Activated gamma-delta T cell (primary cell): ENCODE results near the gene SLC39A3.
A peak's percentile ranks its signal among the peaks of the same experiment; 100 is the strongest.

ENCODE experiments used
- DNase-seq: peaks from one replicate; lab custom pipeline; 2025; lab: John Stamatoyannopoulos, UW
- total RNA-seq, 2 donors: gene quantifications; one replicate each; lab custom pipeline; 2026; lab: John Stamatoyannopoulos, UW

SLC39A3 gene, protein sequence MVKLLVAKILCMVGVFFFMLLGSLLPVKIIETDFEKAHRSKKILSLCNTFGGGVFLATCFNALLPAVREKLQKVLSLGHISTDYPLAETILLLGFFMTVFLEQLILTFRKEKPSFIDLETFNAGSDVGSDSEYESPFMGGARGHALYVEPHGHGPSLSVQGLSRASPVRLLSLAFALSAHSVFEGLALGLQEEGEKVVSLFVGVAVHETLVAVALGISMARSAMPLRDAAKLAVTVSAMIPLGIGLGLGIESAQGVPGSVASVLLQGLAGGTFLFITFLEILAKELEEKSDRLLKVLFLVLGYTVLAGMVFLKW
- 12.6 to 19.8 reads per million in 2 donors for total RNA-seq

- peak; percentile 83 for DNase-seq
These were observed at the start of gene SLC39A3 for GRCh38 chr19:2739602-2740313. Gene SLC39A3, minus strand, starts transcription at chr19:2740017. Its CDS starts 2,760 bp downstream, at chr19:2737257.

- no peak for DNase-seq
These were observed 48.4 kb upstream of the SLC39A3 start for GRCh38 chr19:2788237-2788636.

- no peak for DNase-seq
These were observed 47.3 kb upstream of the SLC39A3 start for GRCh38 chr19:2787115-2787514.

DNA sequence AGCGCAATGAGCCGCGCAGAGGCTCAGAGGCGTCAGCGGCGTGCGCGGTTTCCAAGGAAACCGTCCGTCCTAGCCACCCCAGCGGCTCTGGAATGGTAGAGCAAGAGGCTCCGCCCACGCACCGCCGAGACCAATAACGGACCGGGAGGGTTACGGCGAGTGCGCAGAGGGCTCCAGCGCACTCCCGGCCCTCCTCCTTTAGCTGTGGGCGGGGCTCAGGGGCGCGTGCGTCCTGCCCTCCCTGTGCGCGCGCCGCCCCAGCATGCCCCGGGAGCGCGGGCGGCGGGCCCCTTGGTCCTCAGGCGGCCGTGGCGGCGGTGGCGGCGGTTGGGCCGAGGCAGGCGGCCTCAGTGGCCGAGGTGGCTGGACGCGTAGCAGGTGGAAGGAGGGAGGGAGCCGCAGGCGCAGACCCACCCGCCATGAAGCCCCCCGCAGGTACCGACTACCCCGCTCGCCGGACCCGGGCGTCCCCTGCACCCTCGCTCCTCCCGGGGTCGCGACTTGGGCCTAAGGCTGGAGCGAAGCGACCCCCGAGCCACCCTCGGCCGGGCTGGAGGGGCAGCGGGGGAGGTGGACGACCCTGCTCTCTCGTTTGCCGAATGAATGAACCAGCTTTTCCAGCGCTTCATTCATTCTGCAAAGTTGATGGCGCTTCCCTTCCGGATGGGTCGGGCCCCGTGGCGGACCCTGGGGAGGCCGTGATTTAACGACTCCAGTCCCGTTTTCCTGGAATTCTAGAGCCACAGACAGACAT lies 45.6 kb upstream of the SLC39A3 start, which contains the start of gene THOP1:
Gene THOP1 (plus strand): TSS at position 260 of the 754 bp plus-strand sequence. CDS start 160 bp downstream, at position 420.
- peak; percentile 95 for DNase-seq

DNA sequence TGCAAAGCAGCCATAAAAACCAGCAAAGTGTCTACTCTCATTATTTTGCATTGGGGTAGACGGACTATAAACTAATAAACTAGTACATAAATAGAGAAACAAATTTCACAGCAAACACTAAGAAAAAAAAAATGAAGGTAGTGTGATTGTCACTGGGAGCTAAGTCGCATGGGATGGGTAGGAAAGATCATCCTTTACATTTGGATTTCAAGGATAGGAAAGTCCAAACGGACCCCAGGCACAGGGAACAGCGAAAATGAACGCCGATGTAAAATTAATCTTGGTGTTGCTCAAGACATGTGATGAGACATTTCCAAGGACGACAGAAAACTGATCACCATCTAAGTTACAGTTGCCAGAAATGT lies 43.9 kb upstream of the SLC39A3 start:
- no peak for DNase-seq

DNA sequence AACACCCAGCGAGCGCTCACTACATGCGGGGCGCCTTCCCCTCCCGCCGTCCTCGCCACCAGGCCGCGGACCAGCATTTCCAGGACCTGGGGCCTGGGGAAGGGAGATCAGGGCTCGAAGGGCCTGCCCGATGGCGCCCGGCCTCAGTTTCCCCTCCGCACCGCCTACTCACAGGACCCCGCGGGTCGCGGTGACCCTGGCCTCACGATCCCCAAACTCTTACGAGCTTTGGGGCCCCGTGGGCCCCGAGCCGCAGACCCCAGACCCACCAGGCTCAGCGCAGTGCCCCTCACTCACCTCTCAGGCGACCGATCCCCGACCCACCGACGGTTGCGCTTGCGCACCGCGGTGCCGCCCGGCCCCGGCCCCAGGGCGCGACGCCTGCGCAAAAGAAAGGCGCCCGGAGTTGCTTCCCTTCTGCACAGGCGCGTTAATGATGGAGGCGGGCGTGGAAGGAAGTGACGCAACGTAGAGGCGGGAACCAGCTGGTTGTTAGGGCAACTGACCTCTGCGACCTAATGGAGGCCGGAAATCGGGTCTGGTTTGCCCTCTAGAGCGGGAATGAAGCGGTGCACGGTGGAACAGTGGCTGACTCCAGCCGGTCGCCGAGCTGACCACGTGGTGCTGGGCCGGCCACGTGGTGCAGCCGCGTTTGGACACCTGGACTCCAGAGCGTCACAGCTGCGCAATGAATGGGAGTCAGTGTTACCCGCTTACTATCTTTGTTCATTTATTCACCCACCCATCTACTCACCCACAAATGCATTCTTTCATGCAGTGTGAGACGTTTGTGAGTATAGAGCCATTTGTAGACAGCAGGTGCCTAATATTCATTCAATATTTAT lies 43.3 kb upstream of the SLC39A3 start, which contains the start of gene SGTA:
Gene SGTA (minus strand): TSS at position 338 of the 845 bp plus-strand sequence. CDS start 14,205 bp downstream, outside the sequence.
- peak; percentile 76 for DNase-seq

GRCh38 chr19:2782329-2782935 lies 42.6 kb upstream of the SLC39A3 start:
- DNase-seq, result no peak

DNA sequence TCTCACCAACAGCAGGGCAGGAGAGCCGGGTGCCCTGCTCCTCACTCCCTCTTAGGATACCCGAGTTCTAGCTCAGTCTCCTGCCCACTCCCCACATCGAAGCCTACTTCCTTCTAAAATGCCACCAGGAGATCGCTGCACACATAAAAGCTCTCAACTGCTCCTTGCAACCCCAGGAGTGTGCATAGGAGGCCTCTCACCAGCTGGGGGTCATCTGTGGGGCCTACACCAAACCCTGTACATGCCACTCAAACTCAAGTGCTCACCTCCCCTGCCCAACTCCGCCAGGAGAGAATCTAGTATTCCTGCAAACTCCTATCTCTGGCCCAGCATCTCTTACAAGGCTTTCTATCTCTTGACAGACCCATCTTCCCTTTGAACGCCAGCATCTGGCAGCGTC lies 40.5 kb upstream of the SLC39A3 start:
- no peak for DNase-seq

GRCh38 chr19:2779121-2779740 lies 39.4 kb upstream of the SLC39A3 start:
- no peak for DNase-seq

- DNase-seq, result no peak
These were observed 38.3 kb upstream of the SLC39A3 start for GRCh38 chr19:2777952-2778683.

- no peak for DNase-seq
These were observed 36.0 kb upstream of the SLC39A3 start for GRCh38 chr19:2775556-2776430.

DNA sequence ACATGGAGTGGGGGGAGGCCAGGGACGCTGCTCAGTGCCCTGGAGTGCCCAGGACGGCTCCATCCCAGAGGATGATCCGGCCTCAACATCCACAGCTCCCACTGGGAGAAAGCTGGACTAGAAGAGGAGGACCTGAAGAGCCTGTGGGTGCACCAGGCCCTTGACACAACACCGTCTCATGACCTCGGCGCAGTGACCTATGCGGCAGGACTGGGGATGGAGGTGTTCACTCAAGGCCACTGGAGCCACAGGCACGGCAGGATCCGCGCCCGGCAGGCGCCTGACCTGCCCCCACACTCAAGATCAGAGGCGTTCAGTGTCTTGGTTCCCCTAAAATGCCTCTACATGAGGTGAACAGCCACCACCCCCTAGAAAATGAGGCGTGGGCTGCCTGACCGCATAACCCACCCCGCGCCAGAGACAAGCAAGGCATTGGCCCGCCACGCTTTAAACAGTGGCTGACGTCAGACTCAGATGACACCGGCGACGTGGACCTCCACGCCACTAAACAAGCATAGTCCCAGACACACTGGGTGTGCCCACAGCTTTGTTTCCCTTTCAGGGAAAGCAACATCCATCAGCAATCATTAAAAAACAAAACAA lies 35.2 kb upstream of the SLC39A3 start:
- DNase-seq, result no peak

DNA sequence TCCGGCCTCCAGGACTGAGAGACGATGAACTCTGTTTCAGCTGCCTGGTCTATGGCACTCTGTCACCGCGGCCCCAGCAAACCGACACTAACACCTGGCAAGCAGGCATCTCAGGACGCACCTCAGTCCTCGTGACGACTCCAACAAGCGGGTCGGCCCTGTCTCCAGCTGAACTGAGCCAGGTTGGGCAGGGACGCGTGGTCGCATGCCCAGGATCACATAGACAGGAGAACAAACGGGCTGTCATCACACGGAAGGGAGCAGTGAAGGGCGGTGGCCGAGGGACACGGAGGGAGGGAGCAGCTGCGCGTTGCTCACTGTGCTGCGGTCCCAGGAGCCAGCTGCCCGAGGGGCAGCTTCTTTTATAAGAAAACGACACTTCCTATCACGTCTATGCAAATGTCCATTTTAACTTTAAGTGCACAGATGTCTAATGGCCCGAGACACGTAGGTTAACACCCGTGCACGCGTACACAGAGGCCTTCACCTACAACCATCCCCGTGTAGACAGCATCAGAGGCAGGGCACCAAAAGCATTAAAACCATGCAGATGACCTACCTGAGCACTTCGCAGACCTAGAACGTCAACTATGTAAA lies 34.4 kb upstream of the SLC39A3 start:
- no peak for DNase-seq

GRCh38 chr19:2771786-2772674 lies 32.2 kb upstream of the SLC39A3 start:
- no peak for DNase-seq

GRCh38 chr19:2770055-2771013 lies 30.5 kb upstream of the SLC39A3 start:
- no peak for DNase-seq

DNA sequence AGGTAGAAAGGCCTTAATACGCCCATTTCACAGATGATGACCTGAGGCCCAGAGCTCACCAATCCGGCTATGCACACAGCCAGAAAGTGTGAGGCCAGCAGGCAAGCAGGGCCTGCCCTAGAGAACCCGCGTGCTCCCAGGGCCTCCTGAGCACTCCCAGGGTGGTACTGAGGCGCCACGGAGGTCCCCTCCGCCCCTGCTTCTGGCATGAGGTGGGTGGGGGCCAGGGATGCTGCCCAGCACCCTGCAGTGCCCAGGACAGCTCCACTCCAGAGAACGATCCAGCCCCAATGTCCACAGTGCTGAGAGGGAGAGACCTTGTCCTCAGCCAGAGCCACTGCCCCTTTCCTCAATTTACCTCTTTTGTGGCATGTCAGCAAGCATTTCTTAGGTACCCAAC lies 29.4 kb upstream of the SLC39A3 start:
- no peak for DNase-seq
